Measurements from ENCODE around the gene RPL26.

DNA sequence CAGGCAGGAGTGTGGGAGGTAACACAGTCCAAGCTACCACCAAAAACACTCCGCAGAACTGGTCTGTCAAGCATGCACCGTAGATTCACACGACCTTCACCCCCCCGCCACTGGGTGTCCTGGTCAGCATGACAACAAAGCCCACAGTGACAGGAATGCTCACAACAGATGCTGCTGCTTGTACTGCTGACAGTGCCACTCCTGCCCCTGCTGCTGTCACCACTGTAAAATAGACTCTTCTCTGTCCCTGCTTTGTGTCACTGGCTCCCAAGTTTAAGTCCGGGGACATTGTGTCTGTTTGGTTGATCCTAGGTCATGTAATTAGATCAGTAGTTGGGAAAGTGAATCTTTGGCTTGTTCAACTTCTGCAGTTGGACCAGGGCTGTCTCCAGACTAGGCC lies 50.3 kb downstream of the RPL26 start:
- TF ChIP-seq, protein P1, sequence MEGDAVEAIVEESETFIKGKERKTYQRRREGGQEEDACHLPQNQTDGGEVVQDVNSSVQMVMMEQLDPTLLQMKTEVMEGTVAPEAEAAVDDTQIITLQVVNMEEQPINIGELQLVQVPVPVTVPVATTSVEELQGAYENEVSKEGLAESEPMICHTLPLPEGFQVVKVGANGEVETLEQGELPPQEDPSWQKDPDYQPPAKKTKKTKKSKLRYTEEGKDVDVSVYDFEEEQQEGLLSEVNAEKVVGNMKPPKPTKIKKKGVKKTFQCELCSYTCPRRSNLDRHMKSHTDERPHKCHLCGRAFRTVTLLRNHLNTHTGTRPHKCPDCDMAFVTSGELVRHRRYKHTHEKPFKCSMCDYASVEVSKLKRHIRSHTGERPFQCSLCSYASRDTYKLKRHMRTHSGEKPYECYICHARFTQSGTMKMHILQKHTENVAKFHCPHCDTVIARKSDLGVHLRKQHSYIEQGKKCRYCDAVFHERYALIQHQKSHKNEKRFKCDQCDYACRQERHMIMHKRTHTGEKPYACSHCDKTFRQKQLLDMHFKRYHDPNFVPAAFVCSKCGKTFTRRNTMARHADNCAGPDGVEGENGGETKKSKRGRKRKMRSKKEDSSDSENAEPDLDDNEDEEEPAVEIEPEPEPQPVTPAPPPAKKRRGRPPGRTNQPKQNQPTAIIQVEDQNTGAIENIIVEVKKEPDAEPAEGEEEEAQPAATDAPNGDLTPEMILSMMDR (IDR thresholded peaks at IDR 0.05): no peak
- no peak for TF ChIP-seq POLR2A (IDR thresholded peaks at IDR 0.05)
